ENCODE results near the gene TCF23.

The TCF23 gene

GRCh38 chr2:27128668-27129571, 19.9 kb upstream of the TCF23 start:
- DNase-seq = no peak

- DNase-seq = no peak
These were observed 18.4 kb upstream of the TCF23 start for GRCh38 chr2:27130396-27130795.

GRCh38 chr2:27131429-27131828, 17.4 kb upstream of the TCF23 start:
- no peak for DNase-seq

DNA sequence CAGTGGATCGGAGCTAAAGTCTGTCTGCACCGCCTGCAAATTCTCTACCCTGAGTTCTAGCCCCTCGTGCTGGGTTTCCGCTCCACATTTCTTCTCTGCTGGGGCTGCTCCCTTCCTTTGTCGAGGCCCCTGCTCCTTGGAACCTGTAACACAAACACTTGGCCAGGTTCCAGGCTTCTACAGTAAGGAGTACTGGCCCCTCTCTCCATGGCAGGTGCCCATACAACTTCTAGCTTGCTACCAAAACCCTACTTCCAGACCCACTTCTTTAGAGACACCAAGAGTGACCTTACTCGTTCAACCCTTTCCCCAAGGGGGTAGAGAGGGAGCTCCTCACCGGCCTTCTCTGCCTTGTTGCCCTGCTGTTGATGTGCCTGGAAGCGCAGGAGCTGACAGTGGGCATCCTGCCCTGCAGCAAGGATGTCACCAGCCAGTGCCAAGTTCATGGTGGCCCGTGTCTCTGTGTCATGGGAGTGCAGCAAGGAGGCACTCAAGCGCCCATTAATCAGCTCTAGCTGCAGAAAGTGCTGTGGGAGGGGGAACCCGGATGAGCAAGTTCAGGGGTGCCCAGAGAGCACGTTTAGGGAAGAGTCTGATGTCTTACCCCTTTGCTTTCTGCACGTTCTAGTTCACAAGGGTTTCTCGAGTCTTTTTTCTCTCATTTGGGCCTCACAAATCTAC, 15.5 kb upstream of the TCF23 start:
- DNase-seq = peak; percentile 37 to 61 (median 52)

- peak; percentile 99 to 100 (median 100) for DNase-seq
These were observed 14.7 kb upstream of the TCF23 start, which contains the start of gene PREB for GRCh38 chr2:27133905-27134780. PREB (minus strand) TSS chr2:27134636; CDS start chr2:27134421, 215 bp downstream.

DNA sequence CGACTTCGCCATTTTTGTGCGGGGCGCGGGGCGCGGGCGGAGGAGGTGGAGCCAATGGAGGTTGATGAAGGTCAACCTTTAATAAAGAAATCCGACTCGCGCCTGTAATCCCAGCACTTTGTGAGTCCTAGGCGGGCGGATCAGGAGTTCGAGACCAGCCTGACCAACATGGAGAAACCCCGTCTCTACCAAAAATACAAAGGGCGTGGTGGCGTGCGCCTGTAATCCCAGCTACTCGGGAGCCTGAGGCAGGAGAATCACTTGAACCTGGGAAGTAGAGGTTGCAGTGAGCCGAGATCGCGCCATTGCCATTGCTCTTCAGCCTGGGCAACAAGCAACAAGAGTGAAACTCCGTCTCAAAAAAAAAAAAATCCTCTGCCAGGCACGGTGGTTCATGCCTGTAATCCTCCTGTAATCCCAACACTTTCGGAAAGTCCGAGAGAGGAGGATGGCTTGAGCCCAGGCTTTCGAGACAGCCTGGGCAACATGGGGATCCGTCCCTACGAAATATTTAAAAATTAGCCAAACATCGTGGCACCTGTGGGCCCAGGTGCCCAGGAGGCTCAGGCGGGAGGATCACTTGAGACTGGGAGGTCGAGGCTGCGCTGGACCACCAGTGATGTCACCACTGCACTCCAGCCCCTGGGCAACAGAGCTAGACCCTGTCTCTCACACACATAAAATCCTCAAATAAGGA, 13.9 kb upstream of the TCF23 start:
- no peak for DNase-seq

DNA sequence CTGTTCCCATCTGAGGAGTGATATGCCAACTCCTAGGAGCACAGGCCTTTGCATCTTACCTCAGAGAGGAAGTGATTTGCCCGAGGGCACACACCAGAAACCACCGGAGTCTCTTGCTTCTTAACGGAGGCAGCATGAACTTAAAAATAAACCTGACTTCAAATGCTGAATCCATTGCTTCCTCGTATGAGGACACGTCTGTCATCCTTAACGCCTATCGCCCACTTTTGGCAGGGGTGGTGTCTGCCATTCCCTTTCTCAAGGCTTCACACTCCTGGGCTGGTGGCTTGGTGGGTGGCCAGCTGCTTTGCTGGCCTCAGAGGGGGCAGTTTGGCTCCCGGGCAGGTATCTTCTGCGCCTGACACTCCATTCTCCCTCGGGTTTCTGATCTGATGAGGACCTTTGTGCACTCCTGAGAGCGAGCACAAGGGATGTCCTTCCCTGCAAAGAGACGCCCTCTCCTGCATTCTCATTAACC, 13.3 kb upstream of the TCF23 start:
- peak; percentile 16 to 41 (median 30) for DNase-seq

DNA sequence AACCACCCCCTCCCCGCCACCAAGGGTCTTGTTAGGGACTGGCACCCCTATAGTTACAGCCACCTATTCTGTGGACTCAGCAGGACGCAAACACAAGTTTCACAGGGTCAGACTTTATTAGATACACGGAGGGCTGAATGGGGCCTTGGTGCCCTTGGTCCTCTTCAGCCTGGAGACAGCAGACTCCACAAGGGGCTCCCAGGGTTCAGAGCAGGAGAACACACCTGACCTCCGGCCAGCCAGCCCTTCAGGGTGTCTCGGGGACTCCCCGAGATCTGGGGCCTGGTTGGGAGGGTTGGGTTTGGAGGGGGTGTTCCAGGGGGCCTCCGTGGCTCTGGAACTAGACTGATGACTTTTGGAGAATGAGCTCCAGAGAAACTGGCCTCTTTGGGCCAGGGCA, 12.1 kb upstream of the TCF23 start:
- DNase-seq = no peak

DNA sequence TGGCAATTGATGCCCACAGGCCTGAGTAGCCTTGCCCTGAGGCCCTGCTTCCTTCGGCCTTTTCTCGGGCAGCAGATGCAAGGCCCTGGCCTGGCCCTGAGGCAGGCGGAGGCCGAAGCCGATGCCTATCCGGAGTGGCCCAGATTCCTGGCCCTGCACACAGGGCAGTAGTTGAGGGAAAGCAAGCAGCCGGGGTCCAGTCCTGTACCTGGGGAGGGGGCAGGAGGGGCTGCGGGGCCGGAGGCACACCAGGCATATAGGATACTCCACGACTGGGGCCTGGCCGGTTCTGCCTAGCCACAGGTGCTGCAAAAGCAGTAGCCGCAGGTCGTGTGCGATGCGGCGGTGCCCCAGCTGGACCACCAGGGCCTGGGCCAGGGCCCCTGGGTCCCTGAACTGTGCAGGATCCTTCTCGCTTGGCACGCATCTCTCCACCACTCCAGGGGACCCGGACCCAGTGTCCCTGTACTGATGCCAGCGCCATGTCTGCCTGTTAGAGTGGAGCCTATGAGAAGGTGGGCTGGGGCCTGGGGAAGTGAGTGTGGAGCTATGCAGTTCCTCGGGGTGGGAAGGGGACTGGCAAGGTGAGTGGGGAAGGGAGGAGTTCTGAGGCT, 11.4 kb upstream of the TCF23 start:
- DNase-seq = no peak

GRCh38 chr2:27138111-27138510, 10.7 kb upstream of the TCF23 start:
- DNase-seq = no peak

DNA sequence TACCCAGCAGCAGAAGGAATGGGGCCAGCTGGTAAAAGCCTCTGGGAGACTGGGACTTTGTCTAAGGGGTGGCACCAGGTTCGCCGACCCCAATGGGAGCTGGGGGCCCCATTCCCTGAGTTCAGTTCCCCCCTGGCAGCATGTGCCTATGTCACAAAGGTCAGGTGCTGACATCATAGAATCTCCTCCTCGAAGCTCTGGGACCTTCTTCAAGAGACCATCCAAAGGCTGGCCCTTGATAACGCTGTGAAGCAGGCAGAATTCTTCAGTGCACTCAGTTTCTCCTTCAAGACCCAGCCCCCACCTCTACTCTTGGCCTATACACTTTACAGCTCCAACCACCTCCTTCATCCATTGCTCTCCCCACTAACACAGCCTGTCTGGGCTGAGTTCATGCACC, 9.5 kb upstream of the TCF23 start, which contains the start of gene PRR30:
Gene PRR30, minus strand, starts transcription at position 101 of the 400 bp plus-strand sequence. CDS start 1,081 bp downstream, outside the sequence.
- DNase-seq = no peak

DNA sequence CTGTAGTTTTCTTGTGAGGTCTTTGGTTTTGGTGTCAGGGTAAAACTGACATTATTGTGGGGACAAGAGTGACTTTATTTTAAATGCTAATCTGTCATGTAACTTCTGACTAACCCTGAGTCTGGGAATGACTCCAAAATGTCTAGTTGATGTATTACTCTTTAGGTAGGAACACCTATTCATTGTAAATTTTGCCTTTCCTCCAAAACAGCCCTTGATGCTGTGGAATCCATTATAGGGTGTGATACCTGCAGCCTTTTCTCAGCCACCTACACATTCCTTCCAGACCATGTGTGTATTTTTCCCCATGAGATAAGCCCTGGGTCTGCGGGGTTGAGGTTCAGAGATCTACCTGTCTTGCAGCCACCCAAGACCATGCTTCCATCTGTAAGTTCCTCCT, 5.5 kb upstream of the TCF23 start:
- DNase-seq = no peak

DNA sequence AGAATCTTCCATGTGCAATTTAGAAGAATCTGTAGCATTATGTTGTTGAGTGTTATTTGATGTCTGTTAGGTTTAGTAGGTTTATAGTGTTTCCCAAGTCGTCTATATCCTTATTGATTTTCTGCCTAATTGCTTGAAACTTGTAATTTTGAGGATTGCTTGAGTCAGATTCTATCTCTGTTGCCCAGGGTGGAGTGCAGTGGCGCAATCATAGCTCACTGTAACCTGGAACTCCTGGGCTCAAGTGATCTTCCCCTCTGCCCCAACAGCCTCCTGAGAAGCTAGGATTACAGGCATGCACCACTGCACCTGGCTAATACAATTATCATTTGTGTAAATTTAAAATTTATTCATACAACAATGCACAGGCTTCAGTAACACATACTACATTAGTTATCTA, 3.1 kb upstream of the TCF23 start:
- DNase-seq = no peak

DNA sequence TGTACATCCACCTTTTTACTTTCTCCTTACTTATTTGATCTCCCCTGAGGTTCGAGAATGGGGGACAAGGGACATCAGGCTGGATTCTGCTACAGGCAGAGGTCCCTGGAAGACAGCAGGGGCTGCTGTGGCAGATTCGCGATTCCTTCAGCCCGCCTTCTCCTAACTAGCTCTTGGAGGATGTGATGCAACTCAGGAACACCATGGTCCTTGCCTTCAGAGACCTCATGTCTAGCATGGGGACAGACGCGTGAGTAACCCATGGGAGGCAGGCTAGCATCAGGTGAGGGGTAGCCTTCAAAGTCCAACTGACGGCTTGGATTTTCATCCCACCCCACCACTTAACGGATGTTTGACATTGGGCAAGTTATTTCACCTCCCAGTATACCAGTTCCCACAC, 869 bp upstream of the TCF23 start:
- DNase-seq = no peak

DNA sequence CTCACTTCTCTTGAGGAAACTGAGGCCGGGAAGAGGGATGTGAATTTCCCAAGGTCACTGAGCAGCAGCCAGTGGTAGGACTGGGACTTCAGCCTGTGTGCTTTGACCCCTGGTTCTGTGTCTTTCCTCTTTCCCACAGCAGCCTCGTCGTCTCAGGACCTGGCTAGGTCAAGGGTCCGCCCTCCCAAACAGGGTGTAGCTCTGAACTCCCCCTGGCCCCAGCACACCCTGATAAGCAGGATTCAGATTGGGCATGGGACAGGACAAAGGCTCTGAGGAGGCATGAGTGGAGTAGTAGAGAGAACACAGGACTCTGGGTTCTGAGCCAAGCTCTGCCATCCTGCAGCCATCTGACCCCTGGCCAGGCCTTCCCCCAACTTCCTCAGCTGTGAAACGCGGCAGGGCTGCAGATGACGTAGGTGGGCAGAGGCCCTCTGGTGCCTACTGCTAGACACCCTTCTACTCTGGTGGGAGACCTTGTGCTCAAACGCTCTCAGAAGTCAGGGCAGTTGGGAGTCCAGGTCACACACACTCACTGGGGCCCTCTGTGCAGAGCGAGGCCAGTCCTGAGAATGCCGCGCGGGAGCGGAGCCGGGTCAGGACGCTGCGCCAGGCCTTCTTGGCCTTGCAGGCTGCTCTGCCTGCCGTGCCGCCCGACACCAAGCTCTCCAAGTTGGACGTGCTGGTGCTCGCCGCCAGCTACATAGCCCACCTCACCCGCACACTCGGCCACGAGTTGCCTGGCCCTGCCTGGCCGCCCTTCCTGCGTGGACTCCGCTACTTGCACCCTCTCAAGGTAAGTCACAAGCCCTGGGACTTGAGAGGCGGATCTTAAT, 984 bp downstream of the TCF23 start:
- no peak for DNase-seq

- no peak for DNase-seq
These were observed 1.9 kb downstream of the TCF23 start for GRCh38 chr2:27150639-27151230.

GRCh38 chr2:27152102-27152795, 3.4 kb downstream of the TCF23 start:
- DNase-seq = no peak

DNA sequence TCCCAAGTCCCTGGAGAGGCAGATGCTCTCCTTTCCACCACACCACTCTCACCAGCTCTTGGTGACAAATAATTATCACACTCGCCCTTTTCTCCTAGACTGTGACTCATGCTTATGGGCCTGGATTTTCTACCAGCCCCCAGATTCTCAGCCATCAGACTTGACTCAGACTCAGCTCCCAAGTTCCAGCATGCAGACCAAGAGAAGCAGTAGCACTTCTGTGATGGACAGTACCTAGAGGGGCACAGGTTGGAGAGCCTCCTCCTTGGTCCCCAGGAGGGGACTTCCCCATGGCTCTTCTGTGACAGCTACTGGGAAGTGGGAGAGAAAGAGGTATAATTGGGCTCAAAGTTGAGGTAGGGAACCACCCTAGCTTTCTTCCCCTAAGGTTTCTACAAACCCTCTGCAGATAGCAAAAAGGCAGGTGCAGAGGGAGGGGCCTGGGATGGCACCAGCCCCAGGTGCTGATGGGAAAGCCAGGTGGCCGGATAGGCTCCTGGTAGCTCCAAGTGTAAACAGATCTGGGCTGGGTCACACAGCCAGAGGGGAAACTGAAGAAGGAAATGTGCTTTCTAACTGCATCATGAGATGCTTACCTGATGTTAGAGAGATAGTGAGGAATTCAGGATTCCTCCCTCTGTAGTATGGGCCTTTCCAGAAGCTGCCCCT, 4.1 kb downstream of the TCF23 start:
- peak in 1 of 4 experiments; percentile 27 for DNase-seq

- DNase-seq = no peak
These were observed 5.7 kb downstream of the TCF23 start for GRCh38 chr2:27154488-27154887.
